Islet of Langerhans (tissue), 1 donor: ENCODE data around the gene PSRC1.
A peak's percentile ranks its signal among the peaks of the same experiment; 100 is the strongest.
"Not testable (repeated sequence)": the region's sequence is repeated elsewhere in the genome, so short reads cannot be mapped to it uniquely, and the experiment has no call there.

Experiments used
- FAIRE-seq: peaks from one replicate; lab custom pipeline; 2011; peaks lifted over from hg19 to GRCh38; lab: Jason Lieb, UNC

PSRC1 gene

DNA sequence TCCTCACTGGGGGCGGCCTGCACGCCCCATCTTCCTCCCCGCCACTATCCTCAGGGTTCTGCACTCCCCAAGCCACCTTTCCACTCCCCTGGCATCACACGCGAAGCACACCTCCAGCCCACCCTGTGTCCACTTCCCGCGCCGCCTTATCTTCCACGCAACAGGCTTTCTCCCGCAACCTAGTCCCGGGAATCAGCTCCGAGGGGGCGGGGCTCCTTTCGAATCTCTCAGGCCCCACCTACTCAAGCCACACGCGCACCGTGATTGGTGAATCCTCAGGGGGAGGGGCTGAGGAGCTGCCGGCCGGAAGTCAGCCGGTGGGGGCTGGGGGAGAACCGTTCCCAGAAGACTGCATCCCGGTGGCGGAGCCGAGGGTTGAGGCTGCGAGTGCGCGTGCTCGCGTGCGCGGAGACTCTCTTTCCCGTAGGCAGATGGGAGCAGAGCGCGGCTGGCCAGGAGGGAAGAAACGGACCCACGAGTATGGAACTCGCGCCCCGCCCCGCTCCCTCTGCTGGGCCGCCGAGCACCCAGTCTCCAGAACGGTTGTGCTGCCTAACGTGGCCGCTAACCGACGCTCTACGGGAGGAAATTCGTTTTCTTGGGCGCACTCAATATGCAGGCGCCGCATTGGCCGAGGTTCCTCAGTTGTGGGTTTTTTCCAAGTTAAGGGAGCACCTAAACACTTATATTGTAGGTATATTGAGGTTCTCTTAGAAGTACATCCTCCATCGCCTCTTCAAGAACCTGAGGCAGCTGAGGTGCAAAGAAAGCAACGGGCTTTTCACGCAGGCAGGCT is at the start of gene PSRC1:
Gene PSRC1 (minus strand): TSS at position 194 of the 796 bp plus-strand sequence.
- FAIRE-seq = no peak

DNA sequence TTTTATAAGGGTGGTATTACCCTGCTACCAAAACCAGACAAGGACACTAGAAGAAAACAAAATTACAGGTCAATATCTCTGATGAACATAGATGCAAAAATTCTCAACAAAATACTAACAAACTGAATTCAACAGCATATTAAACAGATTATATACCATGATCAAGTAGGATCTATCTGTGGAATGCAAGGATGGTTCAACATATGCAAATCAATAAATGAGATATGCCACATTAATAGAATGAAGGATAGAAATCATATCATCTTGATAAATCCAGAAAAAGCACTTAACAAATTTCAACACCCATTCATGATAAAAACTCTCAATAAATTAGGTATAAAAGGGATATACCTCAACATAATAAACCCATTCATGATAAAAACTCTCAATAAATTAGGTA is 48.2 kb upstream of the PSRC1 start:
- peak; percentile 81 for FAIRE-seq

DNA sequence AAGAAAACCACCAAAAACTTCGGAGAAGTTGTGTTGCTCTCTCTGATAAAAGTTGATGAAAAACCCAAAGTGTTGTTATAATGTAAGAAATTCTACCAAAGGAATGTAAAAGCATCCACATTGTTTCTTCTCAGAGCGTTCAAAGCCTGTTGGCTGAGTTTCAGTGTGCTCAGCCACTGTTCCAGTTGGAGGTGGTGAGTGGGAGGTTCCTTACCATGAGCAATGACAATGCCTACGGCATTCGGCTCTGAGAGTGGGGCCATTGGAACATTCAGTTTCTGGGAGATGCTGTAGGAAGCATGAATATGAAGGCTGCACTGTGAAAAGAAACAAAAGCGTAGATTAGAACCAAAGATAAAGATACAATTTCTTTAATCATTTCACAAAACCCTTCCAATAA is 44.3 kb upstream of the PSRC1 start:
- no peak for FAIRE-seq

DNA sequence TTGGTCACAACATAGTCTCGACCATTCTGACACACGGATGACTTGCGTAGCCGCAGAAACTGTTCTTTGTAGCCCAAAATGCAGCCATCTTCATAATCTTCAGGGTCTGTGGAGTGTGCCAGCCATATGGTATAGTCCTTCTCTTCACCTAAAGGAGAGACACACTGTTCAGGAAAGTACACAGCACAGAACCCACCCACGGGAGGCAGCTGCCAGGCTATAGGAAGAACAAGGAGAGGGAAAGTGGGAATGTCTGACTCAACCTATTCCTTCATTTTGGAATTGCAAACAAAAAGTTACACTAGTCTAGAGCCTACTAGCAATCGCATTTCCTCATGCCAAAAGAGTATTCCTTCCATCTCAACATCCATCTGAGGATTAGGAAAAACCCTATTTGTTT is 40.0 kb upstream of the PSRC1 start:
- no peak for FAIRE-seq

DNA sequence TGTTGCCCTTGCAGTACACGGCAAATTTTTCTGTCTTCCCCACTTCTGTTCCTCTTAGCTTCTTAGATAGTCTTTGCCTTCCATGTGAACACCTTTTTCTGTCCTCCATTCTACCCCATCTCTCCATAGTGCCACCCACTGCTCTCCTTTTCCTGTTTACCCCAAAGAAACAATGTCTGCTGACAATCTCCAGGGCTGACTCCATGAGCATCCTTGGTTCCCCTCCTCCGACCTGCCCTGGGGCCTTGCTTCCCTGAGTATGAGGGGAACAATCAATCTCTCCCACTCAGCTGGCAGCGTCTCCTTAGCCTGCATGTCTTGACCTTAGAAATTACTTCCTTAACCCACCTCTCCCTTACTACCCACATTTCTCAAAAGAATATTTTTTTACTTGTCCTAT is 36.2 kb upstream of the PSRC1 start:
- FAIRE-seq = no peak

DNA sequence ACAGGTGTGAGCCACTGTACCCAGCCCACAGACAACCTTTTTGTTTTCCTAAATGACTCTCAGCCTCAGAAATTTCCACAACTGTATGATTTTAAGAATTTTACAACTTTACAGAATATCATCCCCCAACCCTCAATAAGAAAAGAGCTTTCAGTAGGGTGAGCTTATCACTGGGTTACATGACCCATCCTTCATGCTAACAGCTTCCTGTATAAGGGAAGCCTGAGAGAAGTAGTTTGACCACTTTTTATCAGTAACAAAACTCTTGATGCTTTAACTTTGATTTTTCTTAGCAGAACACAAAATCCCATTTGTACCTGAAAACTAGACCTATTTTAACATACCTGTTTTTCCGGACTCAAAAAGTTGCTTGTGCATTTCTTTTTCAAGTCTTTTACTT is 33.6 kb upstream of the PSRC1 start:
- no peak for FAIRE-seq

DNA sequence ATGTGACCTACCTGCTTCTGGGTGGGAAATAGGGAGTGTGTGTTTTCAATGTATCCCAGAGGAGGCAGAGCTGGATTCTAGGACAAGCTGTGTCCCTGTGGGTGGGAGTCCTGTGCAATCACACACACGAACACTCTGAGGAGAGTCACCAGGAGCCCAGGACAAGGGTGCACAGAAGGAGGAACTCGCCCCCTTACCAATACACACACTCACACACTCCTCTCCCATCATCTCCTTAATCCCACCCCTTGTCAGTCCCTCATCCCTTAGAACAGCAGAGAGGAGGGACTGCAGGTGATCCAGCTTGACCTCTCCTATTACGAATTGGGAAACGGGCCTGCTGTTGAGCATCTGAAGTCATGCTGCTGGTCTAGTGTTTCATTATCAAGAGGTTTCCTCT is 32.3 kb upstream of the PSRC1 start:
- FAIRE-seq = no peak

DNA sequence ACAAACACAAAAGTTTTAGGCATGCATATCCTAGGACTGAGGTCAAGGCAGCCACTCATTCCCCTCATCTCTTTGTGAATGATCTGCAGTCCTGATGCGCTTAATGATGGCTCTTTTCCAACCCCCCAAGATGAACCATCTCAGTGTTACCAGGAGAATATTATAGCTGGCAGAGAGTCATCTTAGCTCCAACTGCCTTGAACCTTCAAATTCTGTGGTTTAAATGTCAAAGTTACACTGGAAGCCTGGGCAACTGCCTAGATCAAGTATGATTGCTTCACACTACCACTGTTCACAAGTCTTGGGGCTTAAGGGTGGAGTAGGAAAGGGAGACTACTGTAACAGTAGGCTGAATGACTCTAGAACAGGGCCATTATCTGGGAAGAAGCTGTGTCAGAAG is 31.9 kb upstream of the PSRC1 start:
- FAIRE-seq = no peak

DNA sequence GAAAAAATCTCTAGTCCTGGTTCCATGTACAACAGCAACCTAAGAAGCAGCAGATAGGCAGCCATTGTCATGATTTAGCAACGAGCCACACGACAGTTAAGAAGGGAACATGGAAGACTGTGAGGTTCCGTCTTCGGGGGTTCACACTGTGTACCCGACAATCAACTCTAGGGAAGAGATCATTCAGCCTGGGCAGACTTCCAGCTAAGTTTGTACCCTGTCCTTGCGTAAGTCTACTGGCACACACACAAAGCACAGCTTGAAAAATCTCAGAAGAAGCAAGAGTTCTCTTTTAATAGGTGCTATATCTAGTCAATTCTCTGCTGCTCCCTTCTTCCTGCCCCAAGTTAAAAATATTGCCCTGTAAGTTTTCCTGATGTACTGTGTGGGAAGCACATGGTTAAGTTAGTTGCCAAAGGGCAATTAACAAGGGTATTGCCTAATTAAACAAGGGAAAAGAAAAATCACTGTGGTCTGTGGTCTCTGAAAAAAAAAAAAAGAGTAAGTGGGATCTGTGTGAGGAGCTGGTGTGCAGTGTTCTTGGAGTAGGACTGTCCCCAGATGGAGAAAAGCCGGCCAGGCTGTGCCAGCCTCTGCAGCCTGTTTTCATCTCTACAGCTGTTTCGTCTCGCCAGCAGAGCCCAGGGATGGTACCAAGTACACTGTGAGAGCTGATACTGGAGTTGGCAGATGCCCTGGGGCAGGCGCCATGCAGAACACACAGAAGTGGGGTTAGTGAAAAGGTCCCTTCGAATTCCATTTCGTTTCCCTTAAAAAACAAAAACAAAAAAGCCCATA is 30.2 kb upstream of the PSRC1 start:
- no peak for FAIRE-seq

DNA sequence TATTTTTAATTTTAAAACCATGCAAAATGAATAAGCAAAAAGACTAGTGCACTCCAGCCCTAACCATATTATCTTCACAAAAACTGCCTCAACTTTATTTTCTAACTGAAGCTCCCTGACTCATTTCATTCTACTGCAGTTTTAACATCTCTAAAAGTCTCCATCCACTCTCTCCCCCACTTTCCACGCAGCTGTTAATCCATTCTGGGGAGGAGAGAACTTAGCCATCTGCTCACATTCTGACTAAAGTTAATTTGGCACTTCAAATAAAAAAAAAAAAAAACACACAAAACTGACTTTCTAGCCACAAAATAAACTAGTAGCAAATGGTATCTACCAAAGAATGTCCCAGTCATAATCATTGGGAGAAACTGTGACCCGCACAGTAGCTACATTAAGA is 29.3 kb upstream of the PSRC1 start:
- FAIRE-seq = no peak

DNA sequence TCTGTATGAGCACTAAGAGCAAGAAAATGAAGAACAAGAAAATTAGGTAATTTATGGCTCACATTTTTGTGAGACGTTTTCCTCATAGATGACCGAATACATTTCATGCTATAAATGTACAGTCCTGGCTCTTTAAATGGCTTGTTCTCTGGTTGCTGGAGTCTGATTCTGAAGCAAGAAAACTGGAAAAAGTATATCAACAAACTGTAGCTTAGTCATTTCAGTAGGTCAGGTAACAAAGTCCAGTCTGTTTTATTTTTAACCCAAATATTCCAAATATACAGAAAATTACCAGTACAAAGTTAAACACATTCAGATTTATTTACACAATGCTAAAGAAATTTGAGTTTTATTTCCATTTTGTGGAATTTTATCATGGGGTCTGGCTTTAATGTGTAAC is 26.4 kb upstream of the PSRC1 start:
- FAIRE-seq = peak; percentile 43

DNA sequence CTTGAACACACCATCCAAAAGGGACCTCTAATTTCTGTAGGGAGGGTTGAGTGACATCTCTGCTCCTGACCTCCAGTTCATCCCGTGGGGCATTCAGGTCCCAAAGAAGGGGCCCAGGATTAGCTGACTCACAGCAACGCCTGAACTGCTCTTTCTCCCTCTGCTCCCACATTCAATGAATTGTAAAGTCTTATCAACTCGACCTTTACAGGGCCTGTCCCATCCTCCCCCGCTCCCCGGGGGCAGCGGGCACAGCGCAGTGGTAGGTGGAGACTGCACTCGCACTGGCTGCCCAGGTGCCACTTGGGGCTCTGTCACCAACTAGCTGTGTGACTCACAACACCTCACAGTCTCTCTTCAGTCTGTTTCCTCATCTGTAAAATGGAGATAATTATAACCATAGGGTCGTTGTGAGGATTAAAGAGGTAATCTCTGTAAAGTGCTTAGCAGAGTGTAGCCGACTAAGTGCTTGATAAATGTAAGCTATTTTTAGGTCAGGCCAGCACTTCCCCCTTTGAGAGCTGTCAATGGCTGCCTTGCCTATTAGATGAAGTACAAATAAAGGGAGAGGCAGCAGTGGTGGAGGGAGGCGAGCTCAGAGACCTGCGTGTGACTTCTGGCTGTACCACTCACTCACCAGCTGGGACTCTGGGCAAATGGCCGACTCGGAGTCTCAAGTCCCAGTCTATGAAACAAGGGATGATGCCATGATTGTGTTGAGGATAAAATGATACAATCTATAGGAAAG is 24.5 kb upstream of the PSRC1 start:
- FAIRE-seq = peak; percentile 30

DNA sequence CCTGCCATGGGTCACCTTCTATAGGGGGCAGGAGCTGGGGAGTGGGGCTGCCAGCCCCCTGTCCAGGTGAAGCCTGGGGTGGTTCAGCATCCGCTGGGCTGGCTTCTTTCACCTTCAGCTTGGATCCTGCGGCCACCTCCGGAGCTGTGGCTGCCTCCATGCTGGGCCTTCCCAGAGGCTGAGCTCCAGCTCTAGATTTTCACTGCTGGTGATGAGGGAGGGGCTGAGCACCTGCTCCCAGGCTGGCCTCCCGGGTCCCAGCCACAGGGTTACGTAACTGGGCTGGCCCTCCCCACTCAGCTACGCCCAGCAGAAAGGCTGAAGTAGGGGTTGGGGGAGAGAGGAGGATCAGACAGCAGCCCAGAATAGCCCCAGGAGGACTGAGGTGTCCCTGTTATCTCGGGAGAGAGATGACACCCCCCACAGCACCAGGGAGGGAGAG is 23.9 kb upstream of the PSRC1 start, which contains the start of gene MYBPHL:
Gene MYBPHL (minus strand): TSS at position 180 of the 442 bp plus-strand sequence. CDS start 20 bp downstream, at position 160.
- FAIRE-seq = no peak

DNA sequence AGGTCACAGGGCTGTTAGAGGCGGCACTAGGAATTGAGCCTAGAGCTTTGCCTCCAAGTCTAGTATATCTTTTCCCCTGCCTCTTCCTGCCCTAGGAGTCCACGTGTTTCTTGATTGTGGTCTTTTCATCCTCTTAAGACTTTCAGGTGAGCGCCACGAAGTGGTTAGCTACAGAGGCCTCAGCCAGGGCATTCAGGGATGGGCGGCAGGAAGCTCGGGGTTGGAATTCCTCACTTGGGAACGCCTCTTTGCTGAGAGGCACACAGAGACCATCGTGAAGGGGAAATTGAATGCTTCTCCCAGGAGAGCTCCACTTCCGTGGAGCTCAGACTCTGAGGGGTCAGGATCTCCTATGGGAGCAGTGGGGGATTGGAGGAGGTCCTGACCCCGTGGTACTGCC is 23.0 kb upstream of the PSRC1 start:
- FAIRE-seq = not testable (repeated sequence)

DNA sequence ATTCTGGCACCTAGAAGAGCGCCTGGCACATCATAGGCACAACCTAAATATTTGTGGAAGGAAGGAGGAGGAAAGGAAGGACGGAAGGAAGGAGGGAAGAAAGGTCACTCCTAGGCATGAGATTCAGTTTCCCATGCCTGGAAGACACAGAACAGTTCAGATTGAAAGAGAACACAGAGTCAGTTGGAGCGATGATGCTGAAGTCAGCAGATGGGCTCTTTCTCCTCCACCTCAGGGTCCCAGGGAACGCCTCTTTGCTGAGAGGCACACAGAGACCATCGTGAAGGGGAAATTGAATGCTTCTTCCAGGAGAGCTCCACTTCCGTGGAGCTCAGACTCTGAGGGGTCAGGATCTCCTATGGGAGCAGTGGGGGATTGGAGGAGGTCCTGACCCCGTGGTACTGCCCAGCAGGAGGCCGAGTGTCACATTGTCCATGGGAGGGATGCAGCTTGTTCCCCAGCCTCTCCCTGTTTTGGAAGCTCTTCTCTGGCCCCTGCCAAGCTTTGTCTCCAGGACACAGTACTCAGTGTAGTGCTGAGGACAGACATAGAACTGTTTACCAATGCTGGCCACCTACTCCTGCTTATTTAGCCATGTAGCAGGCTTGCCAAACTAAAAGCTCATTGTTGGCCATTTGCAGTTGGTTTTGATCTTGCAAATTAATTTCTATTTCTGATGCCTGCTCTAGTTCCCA is 21.4 kb upstream of the PSRC1 start:
- no peak for FAIRE-seq

DNA sequence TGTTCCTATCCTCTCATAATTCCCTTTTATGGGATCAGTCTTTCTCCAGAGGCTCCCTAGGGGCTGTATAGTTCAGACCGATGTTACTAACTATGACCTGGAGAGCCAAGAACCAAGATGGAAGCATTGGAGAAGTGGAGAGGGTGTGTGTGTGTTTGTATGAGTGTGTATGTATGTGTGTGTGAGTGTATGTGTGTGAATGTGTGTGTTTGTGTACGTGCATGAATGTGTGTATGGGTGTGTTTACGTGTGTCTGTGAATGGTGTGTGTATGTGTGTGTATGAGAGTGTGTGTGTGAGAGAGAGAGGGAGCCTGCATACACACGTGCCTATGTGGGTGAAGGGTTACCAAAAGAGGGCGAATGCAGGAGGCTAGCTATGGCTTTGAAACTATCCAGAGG is 18.9 kb upstream of the PSRC1 start:
- no peak for FAIRE-seq

DNA sequence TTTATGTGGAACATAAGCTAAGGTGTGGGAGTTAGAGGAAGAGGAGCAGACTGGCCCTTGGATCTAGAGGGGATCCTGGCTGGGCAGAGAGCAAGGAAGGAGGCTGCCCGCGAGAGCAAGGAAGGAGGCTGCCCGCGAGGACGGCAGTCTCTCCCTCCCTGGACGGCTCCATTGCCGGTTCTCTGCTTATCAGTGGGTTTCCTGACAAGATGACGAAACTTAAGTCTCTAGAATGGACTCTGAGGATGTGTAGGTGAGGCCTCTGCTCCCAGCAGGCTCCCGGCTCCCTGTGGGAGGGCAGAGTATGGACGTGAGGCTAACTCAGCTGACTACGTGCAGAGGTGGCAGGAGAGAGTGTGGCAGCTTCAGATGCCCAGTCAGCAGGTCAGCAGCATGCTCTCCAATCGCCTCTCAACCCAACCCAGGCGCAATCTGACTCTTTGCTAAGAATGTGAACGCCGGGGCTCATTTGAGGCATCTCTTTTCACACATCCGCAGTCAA is 17.8 kb upstream of the PSRC1 start:
- FAIRE-seq = no peak

DNA sequence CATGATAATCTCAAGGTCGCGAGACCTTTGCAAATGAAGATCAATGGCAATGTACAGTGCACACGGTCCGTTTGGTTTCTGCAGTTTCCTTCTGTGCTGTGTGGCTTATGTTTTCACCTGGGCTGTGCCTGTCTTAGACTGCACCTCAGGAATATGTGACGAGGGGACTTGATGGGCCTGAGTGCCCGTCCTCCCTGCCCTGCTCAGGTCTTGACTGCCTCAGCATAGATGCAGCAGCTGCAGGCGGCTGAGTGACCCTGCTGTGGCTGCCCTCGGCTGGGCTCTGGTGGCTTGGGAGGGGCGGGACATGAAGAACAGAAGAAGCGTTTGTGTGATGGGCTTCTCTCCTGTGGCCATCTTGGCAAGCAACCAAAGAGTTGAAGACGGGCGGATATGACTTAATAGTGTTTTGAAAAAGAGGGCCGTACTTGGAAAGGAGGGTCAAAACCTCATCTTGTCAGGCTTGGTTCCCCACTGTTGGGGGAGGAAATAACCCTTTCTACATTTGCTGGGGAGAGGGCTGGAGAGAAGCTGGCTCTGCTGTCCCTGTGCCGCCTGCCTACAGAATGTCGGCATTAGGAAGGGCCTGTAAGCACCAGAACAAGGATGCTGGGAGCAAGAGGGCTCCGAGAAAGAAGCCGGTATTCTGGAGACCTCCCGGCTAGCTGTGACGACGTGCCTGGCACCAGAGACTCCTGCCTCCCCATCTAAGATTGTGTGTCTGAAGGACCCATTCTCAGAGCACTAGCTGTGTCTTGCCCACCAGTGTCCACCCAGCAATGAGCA is 16.8 kb upstream of the PSRC1 start:
- no peak for FAIRE-seq

DNA sequence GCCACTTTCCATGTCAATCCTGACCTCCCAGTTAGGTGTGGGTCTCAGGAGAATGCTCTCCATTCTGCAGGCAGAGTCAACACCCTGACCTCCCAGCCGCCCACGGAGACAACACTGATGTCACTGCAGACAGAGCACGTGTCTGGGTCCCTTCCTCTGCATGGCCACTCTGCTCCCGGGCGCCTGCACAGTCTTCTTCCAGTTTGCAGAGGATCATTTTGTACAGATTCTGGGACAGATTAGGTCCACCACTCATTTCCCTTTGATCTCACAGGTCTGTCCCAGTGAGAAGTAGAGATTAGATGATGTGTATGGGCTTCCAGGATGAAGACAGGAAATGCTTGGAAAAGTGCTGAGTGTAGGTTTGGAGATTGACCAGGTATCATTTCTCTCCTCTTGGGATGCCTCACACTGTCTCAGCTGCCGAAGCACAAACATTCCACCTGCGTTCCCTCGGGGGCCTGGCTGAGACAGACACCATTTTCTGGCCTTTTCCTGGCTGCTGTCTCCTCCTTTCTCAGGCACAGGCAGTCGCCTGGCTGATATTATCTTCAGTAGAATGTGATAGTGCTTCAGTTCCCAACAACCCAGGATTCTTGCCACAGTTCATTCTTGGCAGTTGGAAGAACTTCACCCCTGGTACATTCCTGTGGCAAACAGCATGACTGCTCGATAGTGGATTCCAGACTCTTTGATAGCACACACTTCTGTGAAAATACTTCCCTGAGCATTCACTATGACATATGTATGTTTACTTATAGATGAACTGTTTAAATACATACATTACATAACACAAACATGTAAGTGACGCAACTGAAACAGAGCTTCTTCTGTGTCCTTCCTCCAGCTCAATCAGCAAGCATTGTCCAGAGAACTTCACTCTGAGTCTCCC is 16.0 kb upstream of the PSRC1 start:
- FAIRE-seq = no peak

DNA sequence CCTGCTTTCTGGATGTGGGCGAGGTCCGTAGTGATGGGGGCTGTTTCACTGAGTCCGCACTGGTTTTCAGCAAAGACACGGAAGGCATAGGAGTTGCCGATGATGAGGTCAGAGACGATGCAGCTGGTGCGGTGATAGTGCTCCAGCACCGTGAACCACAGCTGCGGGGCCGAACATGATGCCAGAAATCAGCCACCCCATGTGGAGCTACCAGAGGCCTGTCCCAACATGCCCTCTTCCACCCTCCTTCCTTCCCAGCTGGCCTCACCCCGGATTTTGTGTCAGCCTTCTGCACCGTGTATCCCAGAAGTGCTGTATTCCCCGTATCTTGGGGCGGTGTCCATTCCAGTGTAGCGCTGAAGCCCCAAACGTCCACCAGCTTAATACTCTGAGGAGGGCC is 13.8 kb upstream of the PSRC1 start:
- FAIRE-seq = no peak
